Measurements from ENCODE around the gene MGST2.
A peak's percentile ranks its signal among the peaks of the same experiment; 100 is the strongest.

DNA sequence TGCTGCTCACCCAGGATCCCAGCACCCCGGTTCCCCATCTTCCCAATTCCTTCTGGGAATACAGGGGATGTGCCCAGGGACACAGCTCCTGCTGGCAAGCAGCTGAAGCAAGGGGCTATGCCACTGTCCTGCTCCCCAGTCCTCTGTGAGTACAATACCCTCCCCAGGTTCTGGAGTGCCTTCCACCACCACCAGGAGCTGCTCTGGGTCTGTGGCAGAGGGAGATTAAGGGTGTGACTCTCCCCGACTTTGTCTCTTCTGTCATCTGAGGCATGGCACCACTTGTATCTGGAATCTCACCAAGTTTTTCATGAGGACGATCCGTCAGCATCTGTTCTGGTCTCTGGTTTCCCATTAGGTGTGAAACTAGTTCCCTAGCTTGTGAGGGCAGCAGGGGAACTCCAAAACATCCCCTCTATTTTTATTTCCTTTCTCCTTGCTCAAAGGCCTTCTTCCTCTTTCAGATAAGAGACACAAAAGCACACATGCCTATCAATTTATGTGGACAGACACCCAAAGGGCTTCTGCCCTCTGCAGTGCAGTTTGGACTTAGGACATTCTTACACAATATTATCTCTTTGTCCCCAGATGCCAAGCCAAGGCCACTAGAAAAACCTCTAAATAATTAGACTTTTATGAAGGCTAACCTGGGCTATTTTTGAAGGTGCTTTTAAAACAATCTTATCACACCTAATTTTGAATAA, 26.8 kb downstream of the MGST2 start:
- TF ChIP-seq, protein P1, sequence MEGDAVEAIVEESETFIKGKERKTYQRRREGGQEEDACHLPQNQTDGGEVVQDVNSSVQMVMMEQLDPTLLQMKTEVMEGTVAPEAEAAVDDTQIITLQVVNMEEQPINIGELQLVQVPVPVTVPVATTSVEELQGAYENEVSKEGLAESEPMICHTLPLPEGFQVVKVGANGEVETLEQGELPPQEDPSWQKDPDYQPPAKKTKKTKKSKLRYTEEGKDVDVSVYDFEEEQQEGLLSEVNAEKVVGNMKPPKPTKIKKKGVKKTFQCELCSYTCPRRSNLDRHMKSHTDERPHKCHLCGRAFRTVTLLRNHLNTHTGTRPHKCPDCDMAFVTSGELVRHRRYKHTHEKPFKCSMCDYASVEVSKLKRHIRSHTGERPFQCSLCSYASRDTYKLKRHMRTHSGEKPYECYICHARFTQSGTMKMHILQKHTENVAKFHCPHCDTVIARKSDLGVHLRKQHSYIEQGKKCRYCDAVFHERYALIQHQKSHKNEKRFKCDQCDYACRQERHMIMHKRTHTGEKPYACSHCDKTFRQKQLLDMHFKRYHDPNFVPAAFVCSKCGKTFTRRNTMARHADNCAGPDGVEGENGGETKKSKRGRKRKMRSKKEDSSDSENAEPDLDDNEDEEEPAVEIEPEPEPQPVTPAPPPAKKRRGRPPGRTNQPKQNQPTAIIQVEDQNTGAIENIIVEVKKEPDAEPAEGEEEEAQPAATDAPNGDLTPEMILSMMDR (optimal IDR thresholded peaks at IDR 0.05 in 1 of 3, IDR thresholded peaks at IDR 0.05 in 1 of 3, conservative IDR thresholded peaks at IDR 0.05 in 1 of 3; ENCODE audit: extremely low read depth in 1 of 3, insufficient read depth in 2 of 3, low read length in 3 of 3), result peak; percentile 17 to 57 (median 38)
- TF ChIP-seq EZH2 (IDR thresholded peaks at IDR 0.05; ENCODE audit: low read length), result no peak

Data from keratinocyte (primary cell).